Effector memory CD4-positive, alpha-beta T cell (primary cell): ENCODE measurements around the gene PGAM2.

Source experiments
- DNase-seq, 3 donors: peaks; one replicate each; pipeline ENCODE4 v3.0.0-alpha.2; 2020
- H3K27ac ChIP-seq: 2 replicates; pipeline ENCODE4 v1.7.0; 2013; ENCODE audit warnings: mild to moderate bottlenecking, low read length, moderate library complexity; ENCODE audit not compliant: insufficient read depth, poor library complexity, severe bottlenecking
- H3K27me3 ChIP-seq: replicated peaks from 2 replicates; pipeline ENCODE4 v1.7.0; 2013; ENCODE audit warnings: mild to moderate bottlenecking, low read length; ENCODE audit not compliant: insufficient read depth, control insufficient read depth, poor library complexity, severe bottlenecking
- H3K36me3 ChIP-seq: 2 replicates; pipeline ENCODE4 v1.7.0; 2013; ENCODE audit warnings: mild to moderate bottlenecking, low read length, moderate library complexity; ENCODE audit not compliant: control insufficient read depth, insufficient read depth
- H3K4me1 ChIP-seq: 2 replicates; pipeline ENCODE4 v1.7.0; 2013; ENCODE audit warnings: low read length, mild to moderate bottlenecking; ENCODE audit not compliant: control insufficient read depth, insufficient read depth, poor library complexity, severe bottlenecking
- H3K4me3 ChIP-seq: 2 replicates; pipeline ENCODE4 v1.7.0; 2013; ENCODE audit warnings: low read length, low read depth, mild to moderate bottlenecking; ENCODE audit not compliant: insufficient read depth, poor library complexity, severe bottlenecking
- H3K9me3 ChIP-seq: 2 replicates; pipeline ENCODE4 v1.7.0; 2013; ENCODE audit warnings: mild to moderate bottlenecking, low read length, moderate library complexity; ENCODE audit not compliant: control insufficient read depth
- total RNA-seq, 3 donors: gene quantifications; one replicate each; lab custom pipeline; 2026; lab: John Stamatoyannopoulos, UW

The PGAM2 gene
- total RNA-seq: 0.17 to 0.39 (median 0.26) reads per million in 3 donors

DNA sequence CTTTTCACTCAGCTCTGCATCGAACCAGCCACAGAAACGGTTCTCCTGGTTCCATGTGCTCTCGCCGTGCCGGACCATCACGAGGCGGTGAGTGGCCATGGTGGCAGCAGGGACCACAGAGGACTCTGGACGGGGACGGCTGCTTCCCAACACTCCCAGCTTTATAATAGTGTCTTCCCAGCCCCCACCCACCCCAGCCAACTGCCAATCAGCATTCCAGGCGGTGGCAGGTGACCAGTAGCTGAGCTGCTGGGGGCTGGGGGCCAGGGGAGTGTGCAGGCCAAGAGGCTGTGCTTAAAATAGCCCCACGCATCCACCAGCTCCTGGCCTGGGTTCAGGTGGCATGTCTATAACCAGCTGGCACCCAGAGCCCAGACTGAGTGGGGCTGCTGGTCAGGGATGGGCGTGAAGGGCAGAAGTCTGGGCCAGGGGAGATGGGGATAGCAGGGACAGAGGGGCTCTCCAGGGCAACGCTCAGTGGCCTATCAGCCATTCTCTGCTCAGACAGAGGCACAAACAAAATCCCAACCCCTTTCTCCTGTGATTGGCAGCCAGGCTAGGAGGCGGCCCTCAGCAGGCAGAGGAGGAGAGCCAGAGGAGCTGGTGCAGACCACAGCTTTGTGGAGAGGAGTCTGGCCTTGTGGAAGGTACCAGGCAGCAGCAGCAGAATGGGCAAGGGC is at the start of gene PGAM2:
Gene PGAM2 (minus strand): TSS at position 137 of the 680 bp plus-strand sequence. CDS start 38 bp downstream, at position 99.
- H3K4me3 ChIP-seq: no peak within 1 kb of the TSS
- DNase-seq: no peak
- peaks cover 22% of the 10 kb centered on the region for H3K36me3 ChIP-seq
- no peaks in the 10 kb centered on the region for H3K27me3 ChIP-seq
- no peaks in the 10 kb centered on the region for H3K9me3 ChIP-seq
- peak within 1 kb of the TSS; percentile 11 for H3K27ac ChIP-seq
- H3K4me1 ChIP-seq: peaks cover 13% of the 10 kb centered on the region

DNA sequence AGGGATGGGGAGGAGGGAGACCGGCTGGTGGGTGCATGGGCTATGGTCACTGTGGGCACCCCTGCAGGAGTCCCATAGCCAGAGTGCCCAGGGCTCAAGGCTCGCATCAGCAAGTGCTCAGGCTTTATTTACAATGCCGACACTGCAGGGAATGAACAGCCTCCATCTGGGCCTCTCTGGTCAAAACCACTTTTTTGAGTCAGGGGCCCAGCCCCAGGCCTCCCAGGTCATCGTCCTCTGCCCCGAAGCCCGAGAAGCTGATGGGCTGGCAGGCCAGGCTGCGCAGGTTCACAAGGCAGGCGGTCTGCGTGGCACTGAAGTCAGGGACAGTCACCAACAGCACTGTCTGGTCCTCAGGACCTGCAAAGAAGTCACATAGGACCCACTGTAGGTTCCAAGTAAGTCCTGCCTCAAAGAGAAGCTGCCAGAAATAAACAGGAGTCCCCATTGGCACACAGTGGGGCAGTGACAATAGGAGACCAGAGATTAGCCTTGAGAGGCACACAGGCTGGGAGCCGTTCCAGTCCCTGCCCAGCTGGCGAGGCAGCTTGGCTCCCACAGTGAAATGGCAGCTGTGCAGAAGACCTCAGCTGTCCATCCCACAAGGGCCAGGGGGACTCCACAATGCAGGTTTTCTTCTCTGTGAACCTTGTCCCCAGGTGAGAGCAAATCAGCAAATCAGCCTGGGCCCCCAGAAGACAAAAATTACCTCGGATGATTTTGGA is 49.4 kb upstream of the PGAM2 start:
- Histone ChIP-seq H3K36me3 (peaks cover 30% of the 10 kb centered on the region), H3K4me1 (no peaks in the 10 kb centered on the region), H3K27me3 (no peaks in the 10 kb centered on the region), H3K27ac (no peak overlapping the region), H3K9me3 (no peaks in the 10 kb centered on the region), H3K4me3 (no peak overlapping the region)
- no peak for DNase-seq

DNA sequence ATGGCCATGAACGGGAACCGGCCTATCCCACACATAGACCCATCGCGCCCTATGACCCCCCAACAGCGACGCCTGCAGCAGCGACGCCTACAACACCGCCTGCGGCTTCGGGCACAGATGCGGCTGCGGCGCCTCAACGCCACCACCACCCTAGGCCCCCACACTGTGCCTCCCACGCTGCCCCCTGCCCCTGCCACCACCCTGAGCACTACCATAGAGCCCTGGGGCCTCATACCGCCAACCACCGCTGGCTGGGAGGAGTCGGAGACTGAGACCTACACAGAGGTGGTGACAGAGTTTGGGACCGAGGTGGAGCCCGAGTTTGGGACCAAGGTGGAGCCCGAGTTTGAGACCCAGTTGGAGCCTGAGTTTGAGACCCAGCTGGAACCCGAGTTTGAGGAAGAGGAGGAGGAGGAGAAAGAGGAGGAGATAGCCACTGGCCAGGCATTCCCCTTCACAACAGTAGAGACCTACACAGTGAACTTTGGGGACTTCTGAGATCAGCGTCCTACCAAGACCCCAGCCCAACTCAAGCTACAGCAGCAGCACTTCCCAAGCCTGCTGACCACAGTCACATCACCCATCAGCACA is 48.5 kb upstream of the PGAM2 start:
- Histone ChIP-seq H3K36me3 (peaks cover 30% of the 10 kb centered on the region), H3K4me3 (no peak overlapping the region), H3K27ac (no peak overlapping the region), H3K4me1 (no peaks in the 10 kb centered on the region), H3K27me3 (no peaks in the 10 kb centered on the region), H3K9me3 (no peaks in the 10 kb centered on the region)
- DNase-seq: no peak

DNA sequence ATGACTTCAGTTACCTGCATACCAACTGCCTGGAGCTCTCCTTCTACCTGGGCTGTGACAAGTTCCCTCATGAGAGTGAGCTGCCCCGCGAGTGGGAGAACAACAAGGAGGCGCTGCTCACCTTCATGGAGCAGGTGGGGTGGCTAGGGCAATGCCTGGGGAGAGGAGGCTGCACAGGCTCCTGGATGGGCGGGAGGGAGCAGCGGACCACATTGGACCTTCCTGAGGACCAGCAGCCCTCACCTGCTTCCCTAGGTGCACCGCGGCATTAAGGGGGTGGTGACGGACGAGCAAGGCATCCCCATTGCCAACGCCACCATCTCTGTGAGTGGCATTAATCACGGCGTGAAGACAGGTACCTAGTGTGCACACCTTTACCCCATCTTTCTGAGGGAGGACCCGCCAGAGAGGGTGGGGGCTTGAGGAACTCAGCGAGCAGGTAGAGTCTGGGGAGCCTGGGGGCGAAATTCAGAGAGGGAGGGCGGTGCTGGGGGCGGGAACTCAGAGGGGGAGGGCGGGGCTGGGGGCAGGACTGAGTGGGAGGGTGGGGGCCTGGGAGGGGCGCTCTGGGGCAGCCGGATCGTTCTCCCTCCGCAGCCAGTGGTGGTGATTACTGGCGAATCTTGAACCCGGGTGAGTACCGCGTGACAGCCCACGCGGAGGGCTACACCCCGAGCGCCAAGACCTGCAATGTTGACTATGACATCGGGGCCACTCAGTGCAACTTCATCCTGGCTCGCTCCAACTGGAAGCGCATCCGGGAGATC is 47.8 kb upstream of the PGAM2 start:
- Histone ChIP-seq H3K9me3 (no peaks in the 10 kb centered on the region), H3K27ac (no peak overlapping the region), H3K4me1 (no peaks in the 10 kb centered on the region), H3K4me3 (no peak overlapping the region), H3K36me3 (peaks cover 29% of the 10 kb centered on the region), H3K27me3 (no peaks in the 10 kb centered on the region)
- no peak for DNase-seq

DNA sequence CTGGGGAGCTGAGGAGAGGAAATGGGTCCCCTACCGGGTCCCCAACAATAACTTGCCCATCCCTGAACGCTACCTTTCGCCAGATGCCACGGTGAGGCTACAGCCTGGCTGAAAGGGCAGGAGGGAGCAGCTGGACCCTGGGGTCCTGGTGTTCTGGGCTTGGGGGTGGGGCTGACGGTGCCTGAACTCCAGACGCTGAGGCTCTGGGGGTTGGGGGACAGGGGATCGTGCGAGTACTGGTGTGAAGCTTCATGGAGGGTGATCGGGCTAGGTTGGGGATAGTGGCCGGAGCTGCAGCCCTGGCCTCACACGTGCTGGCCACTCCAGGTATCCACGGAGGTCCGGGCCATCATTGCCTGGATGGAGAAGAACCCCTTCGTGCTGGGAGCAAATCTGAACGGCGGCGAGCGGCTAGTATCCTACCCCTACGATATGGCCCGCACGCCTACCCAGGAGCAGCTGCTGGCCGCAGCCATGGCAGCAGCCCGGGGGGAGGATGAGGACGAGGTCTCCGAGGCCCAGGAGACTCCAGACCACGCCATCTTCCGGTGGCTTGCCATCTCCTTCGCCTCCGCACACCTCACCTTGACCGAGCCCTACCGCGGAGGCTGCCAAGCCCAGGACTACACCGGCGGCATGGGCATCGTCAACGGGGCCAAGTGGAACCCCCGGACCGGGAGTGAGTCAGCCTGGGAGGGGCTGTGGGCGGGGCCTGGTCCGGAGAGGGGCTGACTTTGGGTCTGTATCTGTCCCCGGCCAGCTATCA is 47.0 kb upstream of the PGAM2 start:
- Histone ChIP-seq H3K27ac (no peak overlapping the region), H3K4me1 (no peaks in the 10 kb centered on the region), H3K4me3 (no peak overlapping the region), H3K9me3 (no peaks in the 10 kb centered on the region), H3K36me3 (peaks cover 21% of the 10 kb centered on the region), H3K27me3 (no peaks in the 10 kb centered on the region)
- no peak for DNase-seq

DNA sequence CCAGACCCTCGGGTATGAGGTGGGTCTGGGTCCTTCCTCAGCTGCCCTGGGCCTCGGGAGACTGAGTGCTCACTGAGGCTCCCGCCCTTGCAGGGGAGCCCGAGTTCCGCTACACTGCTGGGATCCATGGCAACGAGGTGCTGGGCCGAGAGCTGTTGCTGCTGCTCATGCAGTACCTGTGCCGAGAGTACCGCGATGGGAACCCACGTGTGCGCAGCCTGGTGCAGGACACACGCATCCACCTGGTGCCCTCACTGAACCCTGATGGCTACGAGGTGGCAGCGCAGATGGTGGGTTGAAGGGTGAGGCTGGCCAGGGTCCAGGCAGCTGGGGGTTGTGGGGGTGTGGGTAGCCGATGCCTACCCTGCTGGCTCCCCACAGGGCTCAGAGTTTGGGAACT is 46.4 kb upstream of the PGAM2 start:
- Histone ChIP-seq H3K4me1 (no peaks in the 10 kb centered on the region), H3K4me3 (no peak overlapping the region), H3K36me3 (peaks cover 16% of the 10 kb centered on the region), H3K27ac (no peak overlapping the region), H3K27me3 (no peaks in the 10 kb centered on the region), H3K9me3 (no peaks in the 10 kb centered on the region)
- no peak for DNase-seq

DNA sequence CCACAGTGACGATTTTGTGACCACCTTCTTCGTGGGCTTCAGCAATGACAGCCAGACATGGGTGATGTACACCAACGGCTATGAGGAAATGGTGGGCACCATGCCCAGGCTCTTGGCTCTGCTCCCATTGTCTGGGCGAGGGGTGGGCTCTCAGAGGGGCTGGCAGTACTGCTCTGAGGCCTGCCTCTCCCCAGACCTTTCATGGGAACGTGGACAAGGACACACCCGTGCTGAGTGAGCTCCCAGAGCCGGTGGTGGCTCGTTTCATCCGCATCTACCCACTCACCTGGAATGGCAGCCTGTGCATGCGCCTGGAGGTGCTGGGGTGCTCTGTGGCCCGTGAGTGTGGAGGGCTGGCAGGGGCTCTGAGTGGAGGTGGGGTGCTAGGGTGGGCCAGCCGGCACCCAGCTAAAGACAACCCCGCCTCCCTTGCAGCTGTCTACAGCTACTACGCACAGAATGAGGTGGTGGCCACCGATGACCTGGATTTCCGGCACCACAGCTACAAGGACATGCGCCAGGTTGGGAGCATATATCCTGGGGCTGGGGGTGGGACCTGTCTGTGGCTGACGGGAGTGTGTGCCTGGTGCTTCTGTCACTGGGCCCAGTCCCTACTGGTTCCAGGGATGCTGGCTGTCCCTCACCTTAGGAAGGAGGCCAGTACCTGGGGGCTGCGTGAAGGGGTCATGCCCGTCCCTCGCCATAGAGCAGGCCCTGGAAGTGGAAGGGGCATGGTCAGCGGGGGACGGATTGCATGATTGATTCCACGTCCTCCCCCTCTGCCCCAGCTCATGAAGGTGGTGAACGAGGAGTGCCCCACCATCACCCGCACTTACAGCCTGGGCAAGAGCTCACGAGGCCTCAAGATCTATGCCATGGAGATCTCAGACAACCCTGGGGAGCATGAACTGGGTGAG is 45.6 kb upstream of the PGAM2 start:
- H3K4me1 ChIP-seq: no peaks in the 10 kb centered on the region
- no peak overlapping the region for H3K4me3 ChIP-seq
- peaks cover 9% of the 10 kb centered on the region for H3K36me3 ChIP-seq
- no peak for DNase-seq
- H3K9me3 ChIP-seq: no peaks in the 10 kb centered on the region
- no peak overlapping the region for H3K27ac ChIP-seq
- no peaks in the 10 kb centered on the region for H3K27me3 ChIP-seq

DNA sequence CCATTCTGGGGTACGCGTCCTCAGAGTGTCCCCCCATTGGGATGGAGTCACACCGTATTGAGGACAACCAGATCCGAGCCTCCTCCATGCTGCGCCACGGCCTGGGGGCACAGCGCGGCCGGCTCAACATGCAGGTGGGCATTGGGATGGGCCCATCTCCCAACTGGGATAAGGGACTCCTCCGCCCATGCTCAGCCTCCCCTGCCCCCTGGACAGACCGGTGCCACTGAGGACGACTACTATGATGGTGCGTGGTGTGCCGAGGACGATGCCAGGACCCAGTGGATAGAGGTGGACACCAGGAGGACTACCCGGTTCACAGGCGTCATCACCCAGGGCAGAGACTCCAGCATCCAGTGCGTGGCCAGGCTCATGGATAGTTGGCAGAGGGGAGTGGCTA is 44.6 kb upstream of the PGAM2 start:
- no peak overlapping the region for H3K27ac ChIP-seq
- peaks cover under 1% of the 10 kb centered on the region for H3K4me1 ChIP-seq
- DNase-seq: no peak
- no peak overlapping the region for H3K4me3 ChIP-seq
- H3K36me3 ChIP-seq: no peaks in the 10 kb centered on the region
- H3K27me3 ChIP-seq: peaks cover 2% of the 10 kb centered on the region
- H3K9me3 ChIP-seq: no peaks in the 10 kb centered on the region
